Epithelial cell of esophagus (primary cell): ENCODE data around the gene MESP2.
A peak's percentile ranks its signal among the peaks of the same experiment; 100 is the strongest.

Source experiments
- DNase-seq: peaks from one replicate; pipeline ENCODE4 v3.0.0; 2010; ENCODE audit warnings: low read depth
- H3K4me3 ChIP-seq: 2 replicates; pipeline ENCODE4 v1.5.1; 2011; ENCODE audit warnings: mild to moderate bottlenecking, low read length, control low read depth
- TF ChIP-seq, protein P1 (sequence below): IDR thresholded peaks from 2 replicates; pipeline ENCODE4 v1.5.1; 2011; ENCODE audit warnings: low read depth, mild to moderate bottlenecking, low read length, control low read depth, inconsistent platforms; ENCODE audit not compliant: insufficient read depth; ENCODE audit errors: missing control alignments

MESP2 gene, protein sequence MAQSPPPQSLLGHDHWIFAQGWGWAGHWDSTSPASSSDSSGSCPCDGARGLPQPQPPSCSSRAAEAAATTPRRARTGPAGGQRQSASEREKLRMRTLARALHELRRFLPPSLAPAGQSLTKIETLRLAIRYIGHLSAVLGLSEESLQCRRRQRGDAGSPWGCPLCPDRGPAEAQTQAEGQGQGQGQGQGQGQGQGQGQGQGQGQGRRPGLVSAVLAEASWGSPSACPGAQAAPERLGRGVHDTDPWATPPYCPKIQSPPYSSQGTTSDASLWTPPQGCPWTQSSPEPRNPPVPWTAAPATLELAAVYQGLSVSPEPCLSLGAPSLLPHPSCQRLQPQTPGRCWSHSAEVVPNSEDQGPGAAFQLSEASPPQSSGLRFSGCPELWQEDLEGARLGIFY

DNA sequence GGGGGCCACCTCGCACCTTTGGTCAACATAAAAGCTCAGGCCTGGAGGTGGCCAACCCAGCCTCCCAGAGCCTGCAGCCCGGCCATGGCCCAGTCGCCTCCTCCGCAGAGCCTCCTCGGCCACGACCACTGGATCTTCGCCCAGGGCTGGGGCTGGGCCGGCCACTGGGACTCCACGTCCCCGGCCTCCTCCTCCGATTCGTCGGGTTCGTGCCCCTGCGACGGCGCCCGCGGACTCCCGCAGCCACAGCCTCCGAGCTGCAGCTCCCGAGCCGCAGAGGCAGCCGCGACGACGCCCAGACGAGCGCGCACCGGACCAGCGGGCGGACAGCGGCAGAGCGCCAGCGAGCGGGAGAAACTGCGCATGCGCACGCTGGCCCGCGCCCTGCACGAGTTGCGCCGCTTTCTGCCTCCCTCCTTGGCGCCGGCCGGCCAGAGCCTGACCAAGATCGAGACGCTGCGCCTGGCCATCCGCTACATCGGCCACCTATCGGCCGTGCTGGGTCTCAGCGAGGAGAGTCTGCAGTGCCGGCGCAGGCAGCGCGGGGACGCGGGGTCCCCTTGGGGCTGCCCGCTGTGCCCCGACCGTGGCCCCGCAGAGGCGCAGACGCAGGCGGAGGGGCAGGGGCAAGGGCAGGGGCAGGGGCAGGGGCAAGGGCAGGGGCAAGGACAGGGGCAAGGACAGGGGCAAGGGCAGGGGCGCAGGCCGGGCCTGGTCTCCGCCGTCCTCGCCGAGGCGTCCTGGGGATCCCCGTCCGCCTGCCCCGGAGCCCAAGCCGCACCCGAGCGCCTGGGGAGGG is at the start of gene MESP2:
Gene MESP2 (plus strand): TSS at position 59 of the 799 bp plus-strand sequence. CDS start 26 bp downstream, at position 85.
- TF ChIP-seq, protein P1, sequence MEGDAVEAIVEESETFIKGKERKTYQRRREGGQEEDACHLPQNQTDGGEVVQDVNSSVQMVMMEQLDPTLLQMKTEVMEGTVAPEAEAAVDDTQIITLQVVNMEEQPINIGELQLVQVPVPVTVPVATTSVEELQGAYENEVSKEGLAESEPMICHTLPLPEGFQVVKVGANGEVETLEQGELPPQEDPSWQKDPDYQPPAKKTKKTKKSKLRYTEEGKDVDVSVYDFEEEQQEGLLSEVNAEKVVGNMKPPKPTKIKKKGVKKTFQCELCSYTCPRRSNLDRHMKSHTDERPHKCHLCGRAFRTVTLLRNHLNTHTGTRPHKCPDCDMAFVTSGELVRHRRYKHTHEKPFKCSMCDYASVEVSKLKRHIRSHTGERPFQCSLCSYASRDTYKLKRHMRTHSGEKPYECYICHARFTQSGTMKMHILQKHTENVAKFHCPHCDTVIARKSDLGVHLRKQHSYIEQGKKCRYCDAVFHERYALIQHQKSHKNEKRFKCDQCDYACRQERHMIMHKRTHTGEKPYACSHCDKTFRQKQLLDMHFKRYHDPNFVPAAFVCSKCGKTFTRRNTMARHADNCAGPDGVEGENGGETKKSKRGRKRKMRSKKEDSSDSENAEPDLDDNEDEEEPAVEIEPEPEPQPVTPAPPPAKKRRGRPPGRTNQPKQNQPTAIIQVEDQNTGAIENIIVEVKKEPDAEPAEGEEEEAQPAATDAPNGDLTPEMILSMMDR: no peak
- H3K4me3 ChIP-seq: peak within 1 kb of the TSS; percentile 23

GRCh38 chr15:89728254-89728653 is 47.9 kb upstream of the MESP2 start:
- H3K4me3 ChIP-seq: no peak overlapping the region
- TF ChIP-seq, protein P1: no peak
- DNase-seq: no peak

More for the DNA sequence above, at the start of gene MESP2:
- peak; percentile 64 for DNase-seq

GRCh38 chr15:89731275-89731674 is 44.9 kb upstream of the MESP2 start:
- no peak for DNase-seq
- TF ChIP-seq, protein P1: no peak
- no peak overlapping the region for H3K4me3 ChIP-seq

GRCh38 chr15:89732451-89733172 is 43.5 kb upstream of the MESP2 start:
- TF ChIP-seq, protein P1: no peak
- H3K4me3 ChIP-seq: no peak overlapping the region
- DNase-seq: no peak

DNA sequence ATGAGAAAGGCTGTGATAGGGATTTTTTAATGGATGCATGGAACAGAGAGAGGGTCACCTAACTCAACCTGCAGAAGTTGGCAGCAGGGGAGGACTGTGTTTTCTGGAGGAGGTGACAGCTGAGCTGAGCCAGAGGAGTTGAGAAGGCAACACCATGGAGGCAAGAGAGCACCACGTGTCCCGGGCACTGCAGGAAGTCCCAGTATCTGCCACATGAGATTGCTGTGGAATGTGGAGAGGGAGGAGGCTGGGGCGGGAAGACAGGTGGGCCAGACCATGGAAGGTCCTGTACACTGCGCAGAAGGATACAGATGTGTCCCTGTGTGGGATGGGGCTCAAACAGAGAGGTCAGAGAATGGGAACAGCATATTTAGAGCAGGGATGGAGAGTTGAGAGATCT is 40.4 kb upstream of the MESP2 start:
- TF ChIP-seq, protein P1: no peak
- H3K4me3 ChIP-seq: no peak overlapping the region
- no peak for DNase-seq

GRCh38 chr15:89740137-89740536 is 36.0 kb upstream of the MESP2 start:
- no peak overlapping the region for H3K4me3 ChIP-seq
- TF ChIP-seq, protein P1: peak; percentile 89
- peak; percentile 77 for DNase-seq
